ENCODE data around the gene NFE2L3. TPM values are rescaled to one million over a fixed set of nuclear protein-coding genes. Genes with fewer than 3 reads are reported as not detected.

NFE2L3 gene
- total and polyA plus RNA-seq, 4 donors, result 0.32 to 1.9 (median 1.3) TPM

GRCh38 chr7:26198133-26198780, 46.3 kb downstream of the NFE2L3 start:
- TF ChIP-seq, protein P1, sequence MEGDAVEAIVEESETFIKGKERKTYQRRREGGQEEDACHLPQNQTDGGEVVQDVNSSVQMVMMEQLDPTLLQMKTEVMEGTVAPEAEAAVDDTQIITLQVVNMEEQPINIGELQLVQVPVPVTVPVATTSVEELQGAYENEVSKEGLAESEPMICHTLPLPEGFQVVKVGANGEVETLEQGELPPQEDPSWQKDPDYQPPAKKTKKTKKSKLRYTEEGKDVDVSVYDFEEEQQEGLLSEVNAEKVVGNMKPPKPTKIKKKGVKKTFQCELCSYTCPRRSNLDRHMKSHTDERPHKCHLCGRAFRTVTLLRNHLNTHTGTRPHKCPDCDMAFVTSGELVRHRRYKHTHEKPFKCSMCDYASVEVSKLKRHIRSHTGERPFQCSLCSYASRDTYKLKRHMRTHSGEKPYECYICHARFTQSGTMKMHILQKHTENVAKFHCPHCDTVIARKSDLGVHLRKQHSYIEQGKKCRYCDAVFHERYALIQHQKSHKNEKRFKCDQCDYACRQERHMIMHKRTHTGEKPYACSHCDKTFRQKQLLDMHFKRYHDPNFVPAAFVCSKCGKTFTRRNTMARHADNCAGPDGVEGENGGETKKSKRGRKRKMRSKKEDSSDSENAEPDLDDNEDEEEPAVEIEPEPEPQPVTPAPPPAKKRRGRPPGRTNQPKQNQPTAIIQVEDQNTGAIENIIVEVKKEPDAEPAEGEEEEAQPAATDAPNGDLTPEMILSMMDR (IDR thresholded peaks at IDR 0.05; ENCODE audit: low read depth, low read length, missing input control), result peak; percentile 65
- TF ChIP-seq RAD21 (IDR thresholded peaks at IDR 0.05), result peak; percentile 56 to 57
- no peak for TF ChIP-seq FOXA1 (IDR thresholded peaks at IDR 0.05)
- Histone ChIP-seq H3K4me1 (ENCODE audit: control insufficient read depth in 4 of 4, insufficient read depth in 4 of 4, low read length in 3 of 4) (peaks cover 9 to 48% (median 26%) of the 10 kb centered on the region in 4 donors), H3K36me3 (ENCODE audit: control insufficient read depth in 4 of 4, insufficient read depth in 3 of 4, low read depth in 1 of 4, low read length in 3 of 4) (peaks cover 11 to 40% (median 35%) of the 10 kb centered on the region in 4 donors), H3K9ac (ENCODE audit: low read depth in 1 of 2, low read length in 2 of 2) (peak overlapping the region; percentile 99 to 100), H3K27me3 (ENCODE audit: control insufficient read depth in 4 of 4, insufficient read depth in 4 of 4, low read length in 3 of 4) (no peaks in the 10 kb centered on the region), H3K4me3 (ENCODE audit: low read depth in 1 of 3, low read length in 3 of 3) (peak overlapping the region; percentile 67 to 99 (median 82)), H3K27ac (ENCODE audit: low read depth in 1 of 2, low read length in 2 of 2) (peak overlapping the region; percentile 9 to 99), H3K9me3 (ENCODE audit: control insufficient read depth in 4 of 4, low read length in 3 of 4) (no peaks in the 10 kb centered on the region)
- under 1% methylated on average over 6 of the region's 6 CpGs for WGBS
- no peak for DNase-seq (ENCODE audit: low spot score)

DNA sequence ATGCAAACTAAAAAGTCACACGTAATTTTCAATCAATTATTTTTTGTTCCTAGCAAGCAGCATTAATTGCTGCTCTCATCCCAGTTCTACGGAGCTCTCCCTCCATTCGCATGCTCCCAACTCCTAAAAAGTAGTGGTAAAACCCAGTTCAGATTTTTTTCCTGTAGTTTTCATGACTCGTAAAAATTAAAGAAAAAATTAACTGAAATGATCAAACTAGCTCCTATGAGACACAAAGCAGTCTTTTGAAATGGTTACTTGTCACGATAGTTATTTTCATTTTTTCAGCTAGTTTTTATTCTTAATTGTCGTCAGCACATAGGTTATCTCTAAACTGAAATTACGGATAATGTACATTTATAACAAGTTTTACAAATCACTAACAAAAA, 46.8 kb downstream of the NFE2L3 start:
- TF ChIP-seq, protein P2, sequence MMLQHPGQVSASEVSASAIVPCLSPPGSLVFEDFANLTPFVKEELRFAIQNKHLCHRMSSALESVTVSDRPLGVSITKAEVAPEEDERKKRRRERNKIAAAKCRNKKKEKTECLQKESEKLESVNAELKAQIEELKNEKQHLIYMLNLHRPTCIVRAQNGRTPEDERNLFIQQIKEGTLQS (IDR thresholded peaks at IDR 0.05), result no peak
- TF ChIP-seq RXRA (IDR thresholded peaks at IDR 0.05) (no peak), HNF4A (conservative IDR thresholded peaks at IDR 0.05) (no peak), MAX (IDR thresholded peaks at IDR 0.05) (no peak), FOXA1 (IDR thresholded peaks at IDR 0.05) (no peak)
- Histone ChIP-seq H3K9ac (ENCODE audit: low read depth in 1 of 2, low read length in 2 of 2) (peak overlapping the region; percentile 99 to 100), H3K4me1 (ENCODE audit: control insufficient read depth in 4 of 4, insufficient read depth in 4 of 4, low read length in 3 of 4) (peaks cover 7 to 49% (median 28%) of the 10 kb centered on the region in 4 donors), H3K4me3 (ENCODE audit: low read depth in 1 of 3, low read length in 3 of 3) (peak overlapping the region; percentile 67 to 99 (median 82)), H3K27me3 (ENCODE audit: control insufficient read depth in 4 of 4, insufficient read depth in 4 of 4, low read length in 3 of 4) (no peaks in the 10 kb centered on the region), H3K9me3 (ENCODE audit: control insufficient read depth in 4 of 4, low read length in 3 of 4) (no peaks in the 10 kb centered on the region), H3K36me3 (ENCODE audit: control insufficient read depth in 4 of 4, insufficient read depth in 3 of 4, low read depth in 1 of 4, low read length in 3 of 4) (peaks cover 10 to 35% (median 29%) of the 10 kb centered on the region in 4 donors), H3K27ac (ENCODE audit: low read depth in 1 of 2, low read length in 2 of 2) (peak overlapping the region; percentile 98 to 99)
- WGBS, result under 1% methylated on average over 7 of the region's 7 CpGs
- no peak for DNase-seq (ENCODE audit: low spot score)

- DNase-seq (ENCODE audit: low spot score), result peak; percentile 66
- TF ChIP-seq MAX (IDR thresholded peaks at IDR 0.05) (no peak), ZBTB33 (IDR thresholded peaks at IDR 0.05) (no peak), HNF4A (conservative IDR thresholded peaks at IDR 0.05) (peak in 1 of 2 donors; percentile 12), TAF1 (conservative IDR thresholded peaks at IDR 0.05) (peak; percentile 64)
- TF ChIP-seq, protein P3, sequence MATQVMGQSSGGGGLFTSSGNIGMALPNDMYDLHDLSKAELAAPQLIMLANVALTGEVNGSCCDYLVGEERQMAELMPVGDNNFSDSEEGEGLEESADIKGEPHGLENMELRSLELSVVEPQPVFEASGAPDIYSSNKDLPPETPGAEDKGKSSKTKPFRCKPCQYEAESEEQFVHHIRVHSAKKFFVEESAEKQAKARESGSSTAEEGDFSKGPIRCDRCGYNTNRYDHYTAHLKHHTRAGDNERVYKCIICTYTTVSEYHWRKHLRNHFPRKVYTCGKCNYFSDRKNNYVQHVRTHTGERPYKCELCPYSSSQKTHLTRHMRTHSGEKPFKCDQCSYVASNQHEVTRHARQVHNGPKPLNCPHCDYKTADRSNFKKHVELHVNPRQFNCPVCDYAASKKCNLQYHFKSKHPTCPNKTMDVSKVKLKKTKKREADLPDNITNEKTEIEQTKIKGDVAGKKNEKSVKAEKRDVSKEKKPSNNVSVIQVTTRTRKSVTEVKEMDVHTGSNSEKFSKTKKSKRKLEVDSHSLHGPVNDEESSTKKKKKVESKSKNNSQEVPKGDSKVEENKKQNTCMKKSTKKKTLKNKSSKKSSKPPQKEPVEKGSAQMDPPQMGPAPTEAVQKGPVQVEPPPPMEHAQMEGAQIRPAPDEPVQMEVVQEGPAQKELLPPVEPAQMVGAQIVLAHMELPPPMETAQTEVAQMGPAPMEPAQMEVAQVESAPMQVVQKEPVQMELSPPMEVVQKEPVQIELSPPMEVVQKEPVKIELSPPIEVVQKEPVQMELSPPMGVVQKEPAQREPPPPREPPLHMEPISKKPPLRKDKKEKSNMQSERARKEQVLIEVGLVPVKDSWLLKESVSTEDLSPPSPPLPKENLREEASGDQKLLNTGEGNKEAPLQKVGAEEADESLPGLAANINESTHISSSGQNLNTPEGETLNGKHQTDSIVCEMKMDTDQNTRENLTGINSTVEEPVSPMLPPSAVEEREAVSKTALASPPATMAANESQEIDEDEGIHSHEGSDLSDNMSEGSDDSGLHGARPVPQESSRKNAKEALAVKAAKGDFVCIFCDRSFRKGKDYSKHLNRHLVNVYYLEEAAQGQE (IDR thresholded peaks at IDR 0.05), result peak; percentile 17
- H3K9me3 ChIP-seq (ENCODE audit: control insufficient read depth in 4 of 4, low read length in 3 of 4), result no peaks in the 10 kb centered on the region
- under 1% methylated on average over 36 of the region's 36 CpGs for WGBS
- H3K4me3 ChIP-seq (ENCODE audit: low read depth in 1 of 3, low read length in 3 of 3), result peak overlapping the region; percentile 67 to 99 (median 82)
- H3K9ac ChIP-seq (ENCODE audit: low read depth in 1 of 2, low read length in 2 of 2), result peak overlapping the region; percentile 99 to 100
- H3K27me3 ChIP-seq (ENCODE audit: control insufficient read depth in 4 of 4, insufficient read depth in 4 of 4, low read length in 3 of 4), result no peaks in the 10 kb centered on the region
- peaks cover 8 to 29% (median 26%) of the 10 kb centered on the region in 4 donors for H3K36me3 ChIP-seq (ENCODE audit: control insufficient read depth in 4 of 4, insufficient read depth in 3 of 4, low read depth in 1 of 4, low read length in 3 of 4)
- H3K27ac ChIP-seq (ENCODE audit: low read depth in 1 of 2, low read length in 2 of 2), result peak overlapping the region; percentile 98 to 99
- H3K4me1 ChIP-seq (ENCODE audit: control insufficient read depth in 4 of 4, insufficient read depth in 4 of 4, low read length in 3 of 4), result peaks cover 5 to 49% (median 31%) of the 10 kb centered on the region in 4 donors
These were observed 47.5 kb downstream of the NFE2L3 start for GRCh38 chr7:26199301-26200037.
